Measurements from ENCODE around the gene MTHFD1L.

Gene MTHFD1L

GRCh38 chr6:150900049-150900448 is 34.5 kb downstream of the MTHFD1L start:
- Histone ChIP-seq H3K4me3 (ENCODE audit: low read depth in 1 of 2, low read length in 2 of 2) (no peak overlapping the region), H3K36me3 (ENCODE audit: control insufficient read depth in 1 of 2, insufficient read depth in 2 of 2, low read length in 2 of 2) (no peaks in the 10 kb centered on the region), H3K27ac (ENCODE audit: low read length) (no peak overlapping the region), H3K4me1 (ENCODE audit: control insufficient read depth in 1 of 2, insufficient read depth in 2 of 2, low read length in 2 of 2) (peaks cover 0 to 23% of the 10 kb centered on the region in 2 donors), H3K27me3 (ENCODE audit: low read depth, low read length) (no peaks in the 10 kb centered on the region), H3K9me3 (ENCODE audit: control insufficient read depth in 1 of 2, low read length in 2 of 2) (no peaks in the 10 kb centered on the region)

GRCh38 chr6:150902142-150902776 is 36.8 kb downstream of the MTHFD1L start:
- peaks cover 0 to 23% of the 10 kb centered on the region in 2 donors for H3K4me1 ChIP-seq (ENCODE audit: control insufficient read depth in 1 of 2, insufficient read depth in 2 of 2, low read length in 2 of 2)
- peaks cover 0 to 6% of the 10 kb centered on the region in 2 donors for H3K36me3 ChIP-seq (ENCODE audit: control insufficient read depth in 1 of 2, insufficient read depth in 2 of 2, low read length in 2 of 2)
- H3K27ac ChIP-seq (ENCODE audit: low read length): no peak overlapping the region
- no peaks in the 10 kb centered on the region for H3K27me3 ChIP-seq (ENCODE audit: low read depth, low read length)
- H3K9me3 ChIP-seq (ENCODE audit: control insufficient read depth in 1 of 2, low read length in 2 of 2): no peaks in the 10 kb centered on the region
- H3K4me3 ChIP-seq (ENCODE audit: low read depth in 1 of 2, low read length in 2 of 2): no peak overlapping the region

- Histone ChIP-seq H3K4me3 (ENCODE audit: low read depth in 1 of 2, low read length in 2 of 2) (no peak overlapping the region), H3K4me1 (ENCODE audit: control insufficient read depth in 1 of 2, insufficient read depth in 2 of 2, low read length in 2 of 2) (peaks cover 0 to 17% of the 10 kb centered on the region in 2 donors), H3K27ac (ENCODE audit: low read length) (no peak overlapping the region), H3K36me3 (ENCODE audit: control insufficient read depth in 1 of 2, insufficient read depth in 2 of 2, low read length in 2 of 2) (peaks cover 0 to 6% of the 10 kb centered on the region in 2 donors), H3K9me3 (ENCODE audit: control insufficient read depth in 1 of 2, low read length in 2 of 2) (no peaks in the 10 kb centered on the region), H3K27me3 (ENCODE audit: low read depth, low read length) (no peaks in the 10 kb centered on the region)
These were observed 40.3 kb downstream of the MTHFD1L start for GRCh38 chr6:150905769-150906168.

GRCh38 chr6:150906641-150907326 is 41.3 kb downstream of the MTHFD1L start:
- Histone ChIP-seq H3K27me3 (ENCODE audit: low read depth, low read length) (no peaks in the 10 kb centered on the region), H3K27ac (ENCODE audit: low read length) (no peak overlapping the region), H3K4me3 (ENCODE audit: low read depth in 1 of 2, low read length in 2 of 2) (no peak overlapping the region), H3K4me1 (ENCODE audit: control insufficient read depth in 1 of 2, insufficient read depth in 2 of 2, low read length in 2 of 2) (peaks cover 0 to 17% of the 10 kb centered on the region in 2 donors), H3K9me3 (ENCODE audit: control insufficient read depth in 1 of 2, low read length in 2 of 2) (no peaks in the 10 kb centered on the region), H3K36me3 (ENCODE audit: control insufficient read depth in 1 of 2, insufficient read depth in 2 of 2, low read length in 2 of 2) (peaks cover 3 to 6% of the 10 kb centered on the region in 2 donors)

- Histone ChIP-seq H3K27ac (ENCODE audit: low read length) (no peak overlapping the region), H3K36me3 (ENCODE audit: control insufficient read depth in 1 of 2, insufficient read depth in 2 of 2, low read length in 2 of 2) (peaks cover 4 to 6% of the 10 kb centered on the region in 2 donors), H3K4me1 (ENCODE audit: control insufficient read depth in 1 of 2, insufficient read depth in 2 of 2, low read length in 2 of 2) (peaks cover 0 to 13% of the 10 kb centered on the region in 2 donors), H3K27me3 (ENCODE audit: low read depth, low read length) (no peaks in the 10 kb centered on the region), H3K4me3 (ENCODE audit: low read depth in 1 of 2, low read length in 2 of 2) (no peak overlapping the region), H3K9me3 (ENCODE audit: control insufficient read depth in 1 of 2, low read length in 2 of 2) (no peaks in the 10 kb centered on the region)
These were observed 41.9 kb downstream of the MTHFD1L start for GRCh38 chr6:150907383-150907782.

- Histone ChIP-seq H3K27me3 (ENCODE audit: low read depth, low read length) (no peaks in the 10 kb centered on the region), H3K36me3 (ENCODE audit: control insufficient read depth in 1 of 2, insufficient read depth in 2 of 2, low read length in 2 of 2) (peaks cover 4 to 6% of the 10 kb centered on the region in 2 donors), H3K27ac (ENCODE audit: low read length) (no peak overlapping the region), H3K4me3 (ENCODE audit: low read depth in 1 of 2, low read length in 2 of 2) (no peak overlapping the region), H3K9me3 (ENCODE audit: control insufficient read depth in 1 of 2, low read length in 2 of 2) (no peaks in the 10 kb centered on the region), H3K4me1 (ENCODE audit: control insufficient read depth in 1 of 2, insufficient read depth in 2 of 2, low read length in 2 of 2) (peaks cover 0 to 7% of the 10 kb centered on the region in 2 donors)
These were observed 43.4 kb downstream of the MTHFD1L start for GRCh38 chr6:150908901-150909300.

GRCh38 chr6:150910561-150910960 is 45.1 kb downstream of the MTHFD1L start:
- Histone ChIP-seq H3K36me3 (ENCODE audit: control insufficient read depth in 1 of 2, insufficient read depth in 2 of 2, low read length in 2 of 2) (peaks cover 4 to 5% of the 10 kb centered on the region in 2 donors), H3K4me1 (ENCODE audit: control insufficient read depth in 1 of 2, insufficient read depth in 2 of 2, low read length in 2 of 2) (peaks cover 0 to 7% of the 10 kb centered on the region in 2 donors), H3K27me3 (ENCODE audit: low read depth, low read length) (no peaks in the 10 kb centered on the region), H3K9me3 (ENCODE audit: control insufficient read depth in 1 of 2, low read length in 2 of 2) (no peaks in the 10 kb centered on the region), H3K27ac (ENCODE audit: low read length) (no peak overlapping the region), H3K4me3 (ENCODE audit: low read depth in 1 of 2, low read length in 2 of 2) (no peak overlapping the region)

- Histone ChIP-seq H3K36me3 (ENCODE audit: control insufficient read depth in 1 of 2, insufficient read depth in 2 of 2, low read length in 2 of 2) (peaks cover 6% of the 10 kb centered on the region in 2 donors), H3K4me1 (ENCODE audit: control insufficient read depth in 1 of 2, insufficient read depth in 2 of 2, low read length in 2 of 2) (no peaks in the 10 kb centered on the region), H3K9me3 (ENCODE audit: control insufficient read depth in 1 of 2, low read length in 2 of 2) (no peaks in the 10 kb centered on the region), H3K4me3 (ENCODE audit: low read depth in 1 of 2, low read length in 2 of 2) (no peak overlapping the region), H3K27ac (ENCODE audit: low read length) (no peak overlapping the region), H3K27me3 (ENCODE audit: low read depth, low read length) (no peaks in the 10 kb centered on the region)
These were observed 48.9 kb downstream of the MTHFD1L start for GRCh38 chr6:150914372-150914771.

- H3K4me1 ChIP-seq (ENCODE audit: control insufficient read depth in 1 of 2, insufficient read depth in 2 of 2, low read length in 2 of 2): no peaks in the 10 kb centered on the region
- H3K36me3 ChIP-seq (ENCODE audit: control insufficient read depth in 1 of 2, insufficient read depth in 2 of 2, low read length in 2 of 2): peaks cover 14 to 15% of the 10 kb centered on the region in 2 donors
- no peaks in the 10 kb centered on the region for H3K9me3 ChIP-seq (ENCODE audit: control insufficient read depth in 1 of 2, low read length in 2 of 2)
- no peak overlapping the region for H3K4me3 ChIP-seq (ENCODE audit: low read depth in 1 of 2, low read length in 2 of 2)
- no peaks in the 10 kb centered on the region for H3K27me3 ChIP-seq (ENCODE audit: low read depth, low read length)
- H3K27ac ChIP-seq (ENCODE audit: low read length): no peak overlapping the region
These were observed 49.8 kb downstream of the MTHFD1L start for GRCh38 chr6:150915131-150915879.

GRCh38 chr6:150915880-150916265 is 50.4 kb downstream of the MTHFD1L start:
- H3K4me3 ChIP-seq (ENCODE audit: low read depth in 1 of 2, low read length in 2 of 2): no peak overlapping the region
- H3K9me3 ChIP-seq (ENCODE audit: control insufficient read depth in 1 of 2, low read length in 2 of 2): no peaks in the 10 kb centered on the region
- H3K27me3 ChIP-seq (ENCODE audit: low read depth, low read length): no peaks in the 10 kb centered on the region
- H3K27ac ChIP-seq (ENCODE audit: low read length): no peak overlapping the region
- H3K36me3 ChIP-seq (ENCODE audit: control insufficient read depth in 1 of 2, insufficient read depth in 2 of 2, low read length in 2 of 2): peaks cover 14 to 15% of the 10 kb centered on the region in 2 donors
- H3K4me1 ChIP-seq (ENCODE audit: control insufficient read depth in 1 of 2, insufficient read depth in 2 of 2, low read length in 2 of 2): no peaks in the 10 kb centered on the region

GRCh38 chr6:150919938-150920337 is 54.4 kb downstream of the MTHFD1L start:
- Histone ChIP-seq H3K27me3 (ENCODE audit: low read depth, low read length) (no peaks in the 10 kb centered on the region), H3K27ac (ENCODE audit: low read length) (no peak overlapping the region), H3K4me1 (ENCODE audit: control insufficient read depth in 1 of 2, insufficient read depth in 2 of 2, low read length in 2 of 2) (no peaks in the 10 kb centered on the region), H3K9me3 (ENCODE audit: control insufficient read depth in 1 of 2, low read length in 2 of 2) (no peaks in the 10 kb centered on the region), H3K36me3 (ENCODE audit: control insufficient read depth in 1 of 2, insufficient read depth in 2 of 2, low read length in 2 of 2) (peaks cover 10 to 26% of the 10 kb centered on the region in 2 donors), H3K4me3 (ENCODE audit: low read depth in 1 of 2, low read length in 2 of 2) (no peak overlapping the region)
